Thyroid gland (tissue), 4 donors: Measurements from ENCODE around the gene ZNF862. TPM values are rescaled to one million over a fixed set of nuclear protein-coding genes. Genes with fewer than 3 reads are reported as not detected.
A peak's percentile ranks its signal among the peaks of the same experiment; 100 is the strongest.

Source experiments
- DNase-seq, 2 donors: peaks; one replicate each; pipeline ENCODE4 v3.0.0-alpha.2; 2019
- H3K27ac ChIP-seq, 3 donors: fragments of 200-600 bp; sonication (generic); 1 replicate in 2 of 3; 2 replicates in 1 of 3; pipeline ENCODE4 v1.5.1; 2016 to 2019; ENCODE audit warnings: mild to moderate bottlenecking in 1 of 3, moderate library complexity in 1 of 3
- H3K27me3 ChIP-seq: fragments of 200-600 bp; sonication (generic); one replicate; pipeline ENCODE4 v1.5.1; 2019
- H3K36me3 ChIP-seq, 2 donors: fragments of 200-600 bp; sonication (generic); one replicate each; pipeline ENCODE4 v1.5.1; 2016 to 2019
- H3K4me1 ChIP-seq, 2 donors: fragments of 200-600 bp; sonication (generic); one replicate each; pipeline ENCODE4 v1.5.1; 2017 to 2019
- H3K4me3 ChIP-seq, 3 donors: fragments of 200-600 bp; sonication (generic); replicated peaks in 1 of 3; 1 replicate in 2 of 3; 2 replicates in 1 of 3; pipeline ENCODE4 v1.5.1; 2016; ENCODE audit warnings: mild to moderate bottlenecking in 1 of 3
- H3K9me3 ChIP-seq: fragments of 200-600 bp; sonication (generic); one replicate; pipeline ENCODE4 v1.5.1; 2017
- POLR2A ChIP-seq, 2 donors: fragments of 450-650 bp; IDR thresholded peaks; one replicate each; pipeline ENCODE4 v1.6.1; 2017; ENCODE audit warnings: antibody characterized with exemption in 2 of 2, mild to moderate bottlenecking in 2 of 2, moderate library complexity in 1 of 2
- WGBS, 2 donors: methylation state at CpG; one replicate each; pipeline ENCODE4 v1.1.5; 2017; 5-methylcytosine and 5-hydroxymethylcytosine counted together
- intact Hi-C: fragments of 100-400 bp; cut with DNase I; formaldehyde crosslinking; loops from one replicate; pipeline ENCODE4 v1.15.1; 2023
- total RNA-seq, 4 donors: library from RNA; depleted of rRNA; stranded (reverse); fragments of >200 nt; gene quantifications; one replicate each; pipeline ENCODE4 v1.2.3, GENCODE V29; 2016
- TF ChIP-seq, protein P1 (sequence below), 6 experiments: fragments of 200-600 bp in 3 of 6; fragments of 450-650 bp in 3 of 6; sonication (generic) in 3 of 6; IDR thresholded peaks; one replicate each; pipeline ENCODE4 v1.5.1; 2016 to 2019; ENCODE audit warnings: antibody characterized with exemption in 6 of 6, mild to moderate bottlenecking in 2 of 6, inconsistent platforms in 1 of 6, moderate library complexity in 1 of 6

The ZNF862 gene
- total RNA-seq, 4 donors from 2014 or later = 23.6 to 53.7 (median 39.3) TPM

DNA sequence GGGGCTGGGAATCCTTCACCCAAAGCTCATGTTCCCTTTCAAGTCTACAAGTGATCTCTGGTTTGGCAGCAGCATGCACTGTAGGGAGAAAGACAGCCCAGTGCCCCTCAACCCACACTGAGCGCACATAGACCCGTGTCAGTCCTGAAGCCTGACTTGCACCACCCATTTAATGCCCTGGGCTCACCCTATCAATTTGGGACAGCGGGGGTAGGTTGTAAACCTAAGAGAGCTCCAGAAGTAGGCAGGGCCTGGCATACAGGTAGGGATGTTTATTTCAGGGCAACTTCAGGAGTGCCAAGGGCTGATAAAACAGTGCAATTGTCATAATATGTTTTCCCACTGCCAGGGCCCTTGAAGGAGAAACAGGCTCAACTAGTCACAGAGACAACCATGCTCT is 32.1 kb downstream of the ZNF862 start:
- no peak for TF ChIP-seq POLR2A (IDR thresholded peaks at IDR 0.05)
- TF ChIP-seq, protein P1, sequence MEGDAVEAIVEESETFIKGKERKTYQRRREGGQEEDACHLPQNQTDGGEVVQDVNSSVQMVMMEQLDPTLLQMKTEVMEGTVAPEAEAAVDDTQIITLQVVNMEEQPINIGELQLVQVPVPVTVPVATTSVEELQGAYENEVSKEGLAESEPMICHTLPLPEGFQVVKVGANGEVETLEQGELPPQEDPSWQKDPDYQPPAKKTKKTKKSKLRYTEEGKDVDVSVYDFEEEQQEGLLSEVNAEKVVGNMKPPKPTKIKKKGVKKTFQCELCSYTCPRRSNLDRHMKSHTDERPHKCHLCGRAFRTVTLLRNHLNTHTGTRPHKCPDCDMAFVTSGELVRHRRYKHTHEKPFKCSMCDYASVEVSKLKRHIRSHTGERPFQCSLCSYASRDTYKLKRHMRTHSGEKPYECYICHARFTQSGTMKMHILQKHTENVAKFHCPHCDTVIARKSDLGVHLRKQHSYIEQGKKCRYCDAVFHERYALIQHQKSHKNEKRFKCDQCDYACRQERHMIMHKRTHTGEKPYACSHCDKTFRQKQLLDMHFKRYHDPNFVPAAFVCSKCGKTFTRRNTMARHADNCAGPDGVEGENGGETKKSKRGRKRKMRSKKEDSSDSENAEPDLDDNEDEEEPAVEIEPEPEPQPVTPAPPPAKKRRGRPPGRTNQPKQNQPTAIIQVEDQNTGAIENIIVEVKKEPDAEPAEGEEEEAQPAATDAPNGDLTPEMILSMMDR (IDR thresholded peaks at IDR 0.05) = no peak
- no peak overlapping the region for H3K27ac ChIP-seq
- H3K36me3 ChIP-seq = peaks cover 0 to 3% of the 10 kb centered on the region in 2 donors
- intact Hi-C loops = no loop called here
- H3K4me3 ChIP-seq = no peak overlapping the region
- DNase-seq = no peak
- peaks cover 21 to 49% of the 10 kb centered on the region in 2 donors for H3K4me1 ChIP-seq
- no peaks in the 10 kb centered on the region for H3K9me3 ChIP-seq
- H3K27me3 ChIP-seq = no peaks in the 10 kb centered on the region
- 88 to 90% methylated on average over 3 of the region's 3 CpGs for WGBS, 2 donors

DNA sequence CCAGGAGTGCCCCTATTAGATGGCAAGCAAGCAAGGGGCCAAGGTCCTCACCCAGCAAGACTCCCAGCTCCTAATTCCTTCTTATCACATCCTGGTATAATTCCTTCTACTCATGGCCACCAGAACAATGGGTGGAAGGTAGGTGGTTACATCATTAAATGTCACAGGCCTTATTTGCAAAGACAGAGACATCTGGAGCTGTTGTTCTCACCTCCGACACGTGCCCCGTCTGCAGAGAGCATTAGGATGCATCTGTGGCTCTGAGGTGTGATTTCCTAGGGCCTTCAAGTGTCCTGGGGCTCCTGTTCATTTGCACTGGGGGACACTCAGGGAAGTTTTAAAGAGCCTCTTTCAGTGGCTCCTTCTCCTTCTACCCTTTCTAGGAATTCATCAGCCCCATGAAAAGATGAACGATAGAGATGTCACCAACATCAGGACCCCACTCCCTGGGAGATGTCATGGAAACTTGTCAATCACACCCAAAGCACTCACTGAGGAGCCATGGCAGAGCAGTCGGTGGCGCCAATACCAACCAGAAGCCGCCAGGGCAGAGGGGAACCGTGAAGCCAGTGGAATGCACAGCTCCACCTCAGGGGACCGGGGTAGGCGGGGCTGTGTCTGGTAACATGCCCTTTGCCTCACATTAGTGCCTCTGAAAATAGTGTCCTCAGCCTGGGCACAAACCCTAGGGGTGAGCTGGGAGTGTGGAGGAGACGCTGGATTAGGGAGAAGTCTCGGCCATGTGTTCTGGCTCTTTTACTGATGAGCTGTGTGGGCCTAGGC is 32.7 kb downstream of the ZNF862 start:
- WGBS, 2 donors = 89% methylated on average over 4 to 12 of the region's 12 CpGs
- H3K4me1 ChIP-seq = peaks cover 26 to 54% of the 10 kb centered on the region in 2 donors
- TF ChIP-seq POLR2A (IDR thresholded peaks at IDR 0.05) = no peak
- TF ChIP-seq, protein P1 (IDR thresholded peaks at IDR 0.05) = no peak
- H3K9me3 ChIP-seq = no peaks in the 10 kb centered on the region
- no peaks in the 10 kb centered on the region for H3K36me3 ChIP-seq
- no peak for DNase-seq
- H3K4me3 ChIP-seq = no peak overlapping the region
- intact Hi-C loops = no loop called here
- no peak overlapping the region for H3K27ac ChIP-seq
- no peaks in the 10 kb centered on the region for H3K27me3 ChIP-seq

DNA sequence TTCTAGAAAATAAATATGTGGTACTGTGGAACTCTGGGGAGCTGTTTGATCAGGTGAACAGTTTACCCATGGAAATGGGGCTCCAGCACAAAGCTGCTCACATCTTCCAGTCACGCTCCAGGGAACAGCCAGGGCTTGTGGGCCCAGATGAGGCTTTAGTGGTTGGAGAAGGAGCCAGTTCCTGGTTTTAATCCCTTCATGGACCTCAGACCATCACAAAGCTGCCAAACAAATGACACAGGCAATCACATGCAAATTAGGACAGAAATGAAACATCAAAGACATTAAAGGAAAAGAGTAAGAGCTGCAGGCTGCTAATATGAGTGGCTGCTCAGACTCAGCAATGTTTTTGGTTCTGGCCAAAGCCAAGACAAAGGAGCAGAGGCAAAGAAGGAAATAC is 33.4 kb downstream of the ZNF862 start:
- 86 to 100% methylated on average over 1 of the region's 1 CpG for WGBS, 2 donors
- peaks cover 26 to 54% of the 10 kb centered on the region in 2 donors for H3K4me1 ChIP-seq
- no peaks in the 10 kb centered on the region for H3K9me3 ChIP-seq
- no peak overlapping the region for H3K27ac ChIP-seq
- DNase-seq = no peak
- H3K27me3 ChIP-seq = no peaks in the 10 kb centered on the region
- no peaks in the 10 kb centered on the region for H3K36me3 ChIP-seq
- TF ChIP-seq POLR2A (IDR thresholded peaks at IDR 0.05) = no peak
- TF ChIP-seq, protein P1 (IDR thresholded peaks at IDR 0.05) = no peak
- H3K4me3 ChIP-seq = no peak overlapping the region
- intact Hi-C loops = no loop called here

DNA sequence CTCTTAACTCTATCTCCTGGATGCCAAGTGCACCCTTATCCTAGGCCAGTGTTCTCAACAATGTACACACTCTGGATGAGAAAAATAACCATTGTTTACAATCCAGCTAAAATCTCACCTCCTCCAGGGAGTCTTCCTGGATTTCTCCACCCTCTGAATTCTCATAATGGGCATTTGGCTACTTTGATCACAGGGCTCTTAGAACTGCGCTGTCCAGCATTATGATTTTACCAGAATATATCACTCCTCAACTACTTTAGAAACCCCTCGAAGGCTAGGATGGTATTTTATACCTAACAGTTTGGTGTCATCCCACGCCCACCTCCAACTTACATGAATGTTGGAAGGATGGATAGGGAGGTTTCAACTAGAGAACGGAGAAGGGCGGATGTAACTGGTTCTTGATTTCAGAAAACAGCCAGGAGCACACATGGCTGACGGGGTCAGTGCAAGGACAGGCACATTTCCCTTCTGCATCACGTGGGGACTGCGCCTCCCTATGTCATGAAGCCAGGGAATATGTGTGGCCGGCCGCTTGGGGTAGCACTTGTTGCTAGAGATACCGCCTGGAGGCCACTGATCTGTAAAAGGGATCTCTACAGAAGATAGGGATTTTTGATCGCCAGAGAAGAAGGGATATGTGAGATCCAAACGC is 34.4 kb downstream of the ZNF862 start:
- Histone ChIP-seq H3K36me3 (no peaks in the 10 kb centered on the region), H3K9me3 (no peaks in the 10 kb centered on the region), H3K4me1 (peaks cover 26 to 53% of the 10 kb centered on the region in 2 donors), H3K4me3 (peak overlapping the region in 1 of 3 donors; percentile 72), H3K27ac (peak overlapping the region; percentile 87 to 95 (median 88)), H3K27me3 (no peaks in the 10 kb centered on the region)
- intact Hi-C loops = no loop called here
- 25 to 34% methylated on average over 13 of the region's 13 CpGs for WGBS, 2 donors
- DNase-seq = peak; percentile 74 to 77
- TF ChIP-seq, protein P1 (IDR thresholded peaks at IDR 0.05) = peak in 1 of 6 experiments; percentile 17
- TF ChIP-seq POLR2A (IDR thresholded peaks at IDR 0.05) = peak in 1 of 2 donors; percentile 63
